Activated B cell treated with CpG ODN at 0.5 μM for 24 hours (primary cell): ENCODE data around the gene CHN2. TPM values are rescaled to one million over a fixed set of nuclear protein-coding genes. Genes with fewer than 3 reads are reported as not detected.

ENCODE experiments used
- ATAC-seq: fragments of 200-7000 bp; cut with Tn5 transposase; one replicate; pipeline ENCODE4 v1.10.0; 2021; ENCODE audit warnings: low read depth, mild to moderate bottlenecking, moderate library complexity
- CTCF ChIA-PET: fragments of 350-600 bp; sonication (Branson Sonifier 250); formaldehyde crosslinking; loops from one replicate; lab custom pipeline; 2021; ENCODE audit warnings: antibody characterized with exemption; lab: Charles Lee
- POLR2A ChIA-PET: fragments of 350-600 bp; sonication (Branson Sonifier 250); formaldehyde crosslinking; loops from one replicate; lab custom pipeline; 2021; ENCODE audit warnings: antibody characterized with exemption; lab: Charles Lee
- DNase-seq: peaks from one replicate; pipeline ENCODE4 v3.0.0; 2022
- H3K27ac Mint-ChIP-seq: one replicate; pipeline ENCODE4 v1.8.0; 2020; ENCODE audit warnings: mixed read lengths
- H3K27me3 Mint-ChIP-seq: one replicate; pipeline ENCODE4 v1.8.0; 2021; ENCODE audit warnings: mixed read lengths
- H3K36me3 Mint-ChIP-seq: one replicate; pipeline ENCODE4 v1.8.0; 2021; ENCODE audit warnings: low read depth, mixed read lengths
- H3K4me1 Mint-ChIP-seq: one replicate; pipeline ENCODE4 v1.8.0; 2021; ENCODE audit warnings: mixed read lengths
- H3K4me3 Mint-ChIP-seq: one replicate; pipeline ENCODE4 v1.8.0; 2020; ENCODE audit warnings: mild to moderate bottlenecking, mixed read lengths
- H3K9me3 Mint-ChIP-seq: one replicate; pipeline ENCODE4 v1.8.0; 2020; ENCODE audit warnings: mixed read lengths
- CTCF ChIP-seq: fragments of 200-600 bp; IDR thresholded peaks from one replicate; pipeline ENCODE4 v1.8.0; 2022; ENCODE audit warnings: antibody characterized with exemption, mild to moderate bottlenecking
- intact Hi-C: fragments of 100-400 bp; cut with micrococcal nuclease; formaldehyde crosslinking; loops from one replicate; pipeline ENCODE4 v1.15.1; 2024
- total RNA-seq: library from RNA; stranded (reverse); gene quantifications from 2 replicates; pipeline ENCODE4 v1.2.3, GENCODE V29; 2022

CHN2 gene
- total RNA-seq, 1 donor from 2014 or later: 1.8 TPM

- H3K27me3 Mint-ChIP-seq: peaks cover 3% of the 10 kb centered on the region
- POLR2A ChIA-PET: no interaction called here
- H3K4me3 Mint-ChIP-seq: no peak overlapping the region
- intact Hi-C loops: no loop called here
- ATAC-seq (no peak), DNase-seq (no peak)
- no peaks in the 10 kb centered on the region for H3K9me3 Mint-ChIP-seq
- TF ChIP-seq CTCF: no peak
- no peak overlapping the region for H3K27ac Mint-ChIP-seq
- H3K36me3 Mint-ChIP-seq: no peaks in the 10 kb centered on the region
- H3K4me1 Mint-ChIP-seq: no peaks in the 10 kb centered on the region
- CTCF ChIA-PET: interaction anchor here (0.9 to 9.0 kb wide), 2 partner anchors 221 to 486 kb away, joined by 3 to 209 read pairs; no protein-coding TSS in a partner anchor
These were observed 216.4 kb downstream of the CHN2 start for GRCh38 chr7:29410996-29411395.

- H3K27me3 Mint-ChIP-seq: peaks cover 3% of the 10 kb centered on the region
- H3K36me3 Mint-ChIP-seq: no peaks in the 10 kb centered on the region
- no peaks in the 10 kb centered on the region for H3K9me3 Mint-ChIP-seq
- ATAC-seq (no peak), DNase-seq (no peak)
- intact Hi-C loops: no loop called here
- no peaks in the 10 kb centered on the region for H3K4me1 Mint-ChIP-seq
- no peak for TF ChIP-seq CTCF
- CTCF ChIA-PET: no interaction called here
- no peak overlapping the region for H3K4me3 Mint-ChIP-seq
- no peak overlapping the region for H3K27ac Mint-ChIP-seq
- POLR2A ChIA-PET: no interaction called here
These were observed 218.3 kb downstream of the CHN2 start for GRCh38 chr7:29412912-29413311.

- H3K27me3 Mint-ChIP-seq: peaks cover 3% of the 10 kb centered on the region
- POLR2A ChIA-PET: no interaction called here
- intact Hi-C loops: no loop called here
These were observed 219.1 kb downstream of the CHN2 start for GRCh38 chr7:29413626-29414136.

GRCh38 chr7:29414216-29414615 is 219.6 kb downstream of the CHN2 start:
- DNase-seq (no peak), ATAC-seq (no peak)
- no peaks in the 10 kb centered on the region for H3K36me3 Mint-ChIP-seq
- POLR2A ChIA-PET: no interaction called here
- no peaks in the 10 kb centered on the region for H3K4me1 Mint-ChIP-seq
- H3K27me3 Mint-ChIP-seq: peaks cover 3% of the 10 kb centered on the region
- H3K27ac Mint-ChIP-seq: no peak overlapping the region
- H3K4me3 Mint-ChIP-seq: no peak overlapping the region
- intact Hi-C loops: no loop called here
- CTCF ChIA-PET: interaction anchor here (0.7 to 1.7 kb wide), 4 partner anchors 9 to 492 kb away, joined by 3 to 4 read pairs (median 3); no protein-coding TSS in a partner anchor
- H3K9me3 Mint-ChIP-seq: no peaks in the 10 kb centered on the region
- TF ChIP-seq CTCF: no peak

More at GRCh38 chr7:29413626-29414136, 219.1 kb downstream of the CHN2 start:
- H3K4me3 Mint-ChIP-seq: no peak overlapping the region
- DNase-seq (no peak), ATAC-seq (no peak)
- H3K9me3 Mint-ChIP-seq: no peaks in the 10 kb centered on the region
- no peaks in the 10 kb centered on the region for H3K4me1 Mint-ChIP-seq
- H3K27ac Mint-ChIP-seq: no peak overlapping the region
- H3K36me3 Mint-ChIP-seq: no peaks in the 10 kb centered on the region
- CTCF ChIA-PET: interaction anchor here (0.7 to 1.7 kb wide), 4 partner anchors 9 to 492 kb away, joined by 3 to 4 read pairs (median 3); no protein-coding TSS in a partner anchor
- no peak for TF ChIP-seq CTCF

GRCh38 chr7:29415215-29415614 is 220.6 kb downstream of the CHN2 start:
- Mint-ChIP-seq H3K27ac (no peak overlapping the region), H3K4me1 (no peaks in the 10 kb centered on the region), H3K9me3 (no peaks in the 10 kb centered on the region), H3K4me3 (no peak overlapping the region), H3K27me3 (peaks cover 5% of the 10 kb centered on the region), H3K36me3 (no peaks in the 10 kb centered on the region)
- DNase-seq: no peak
- no peak for ATAC-seq
- intact Hi-C loops: no loop called here
- CTCF ChIA-PET: interaction anchor here (1.7 kb wide), 1 partner anchor 227 kb away, joined by 4 read pairs; no protein-coding TSS in a partner anchor
- POLR2A ChIA-PET: no interaction called here
- TF ChIP-seq CTCF: no peak
